ENCODE results near the gene PRB3. TPM values are rescaled to one million over a fixed set of nuclear protein-coding genes. Genes with fewer than 3 reads are reported as not detected.

PRB3 gene
- total RNA-seq (2011; cell fraction: chromatin; rRNA removed; ENCODE audit: low replicate concordance): not detected in 2 replicates
- not detected in 2 replicates for total RNA-seq (2011; cell fraction: nucleolus; rRNA removed)
- not detected in 2 replicates for total RNA-seq (2011; cell fraction: nucleoplasm; rRNA removed)
- total RNA-seq (2014; rRNA removed) (not detected in 2 replicates), total RNA-seq (2014; rRNA removed; fragmentation: Illumina TruSeq; extraction: Trizol) (not detected in 2 replicates), total RNA-seq (2015; rRNA removed; fragmentation: Illumina TruSeq; extraction: Trizol) (not detected in 2 replicates), total RNA-seq (2021) (not detected in 2 replicates), polyA plus RNA-seq (2011; rRNA removed) (not detected in 2 replicates), polyA plus RNA-seq (2014; fragmentation: Illumina TruSeq; extraction: Trizol) (not detected in 2 replicates), polyA plus RNA-seq (2014; fragmentation: Nextera tagmentation; extraction: Ambion mirVana) (not detected), polyA plus RNA-seq (2014; rRNA removed) (0.07 TPM in 1 of 2 replicates, not detected in the other), polyA minus RNA-seq (2011; rRNA and poly(A)+ RNA removed) (not detected in 2 replicates), Bru-seq, nascent RNA (not detected), BruChase-seq, experiment 1, labeled RNA remaining after a 2-hour chase (percentile 24 among the genes with signal in this experiment), BruChase-seq, experiment 2, labeled RNA remaining after a 6-hour chase (not detected)
- not detected in 2 replicates for polyA plus RNA-seq (2011; cell fraction: cytosol; rRNA removed)
- not detected in 2 replicates for polyA plus RNA-seq (2011; cell fraction: nucleus; rRNA removed)
- polyA plus RNA-seq (2012): 0.29 TPM in 1 of 2 replicates, not detected in the other
- polyA minus RNA-seq (2011; cell fraction: cytosol; rRNA and poly(A)+ RNA removed): not detected in 2 replicates
- not detected in 2 replicates for polyA minus RNA-seq (2011; cell fraction: nucleus; rRNA and poly(A)+ RNA removed)
- long read RNA-seq, experiment 1: 0 reads
- long read RNA-seq, experiment 2: 0 reads
- long read RNA-seq, experiment 3: 0 reads

GRCh38 chr12:11269607-11270006, at the start of gene PRB3:
Gene PRB3, minus strand, starts transcription at chr12:11269707. Its CDS starts 38 bp downstream, at chr12:11269669.
- FAIRE-seq: no peak
- TF ChIP-seq HDAC8 (tag; IDR thresholded peaks at IDR 0.05) (no peak), ZNF408 (CRISPR knock-in tag; IDR thresholded peaks at IDR 0.05; ENCODE audit: low read depth) (no peak), ARNT (IDR thresholded peaks at IDR 0.05) (no peak), HINFP (tag; conservative IDR thresholded peaks at IDR 0.05; ENCODE audit: low read depth) (no peak), ARID3B (CRISPR knock-in tag; IDR thresholded peaks at IDR 0.05; ENCODE audit: borderline replicate concordance) (no peak), EWSR1 (IDR thresholded peaks at IDR 0.05; ENCODE audit: borderline replicate concordance, low read depth, partially characterized antibody) (no peak), MED1 (CRISPR knock-in tag; IDR thresholded peaks at IDR 0.05; ENCODE audit: borderline replicate concordance) (no peak), ZNF699 (CRISPR knock-in tag; IDR thresholded peaks at IDR 0.05; ENCODE audit: insufficient replicate concordance) (no peak), FOSL1 (tag; conservative IDR thresholded peaks at IDR 0.05) (no peak), RUNX1 (IDR thresholded peaks at IDR 0.05; ENCODE audit: low read depth) (no peak), ZNF584 (CRISPR knock-in tag; IDR thresholded peaks at IDR 0.05; ENCODE audit: low read depth) (no peak), TEAD4 (IDR thresholded peaks at IDR 0.05; ENCODE audit: low read length) (no peak), TEAD4 (CRISPR knock-in tag; IDR thresholded peaks at IDR 0.05; ENCODE audit: borderline replicate concordance) (no peak), MCM5 (IDR thresholded peaks at IDR 0.05; ENCODE audit: low read depth) (no peak), SFPQ (IDR thresholded peaks at IDR 0.05; ENCODE audit: low read depth, low read length) (no peak)

More at GRCh38 chr12:11269607-11270006, at the start of gene PRB3:
- DNase-seq (ENCODE audit: extremely low read depth in 1 of 4, low spot score in 3 of 4) (no peak), ATAC-seq (no peak)
- H3K36me3 ChIP-seq (ENCODE audit: control insufficient read depth, insufficient read depth, low read length): no peaks in the 10 kb centered on the region
- ChIA-PET POLR2A (no interaction called here), CTCF (ENCODE audit: low intra/inter-chr PET ratio) (no interaction called here)
- no peaks in the 10 kb centered on the region for H3K9me1 ChIP-seq (ENCODE audit: control insufficient read depth, insufficient read depth, low read length)
- no peaks in the 10 kb centered on the region for H3K27me3 ChIP-seq (ENCODE audit: control insufficient read depth in 2 of 2, insufficient read depth in 2 of 2, low read length in 2 of 2)
- no TSS peak for BruUV-seq (replicated peaks)
- no peak within 1 kb of the TSS for H3K4me2 ChIP-seq (ENCODE audit: insufficient read depth, low read length)
- H3K4me3 ChIP-seq: no peak within 1 kb of the TSS
- WGBS (ENCODE audit: insufficient coverage, low coverage, missing lambda C conversion rate): 0% methylated on average over 3 of the region's 3 CpGs
- no peak within 1 kb of the TSS for H3K27ac ChIP-seq (ENCODE audit: extremely low read depth, low read depth, low read length)
- in situ Hi-C loops (cut with MboI) (no loop called here), intact Hi-C loops (cut with micrococcal nuclease) (no loop called here)
- H4K20me1 ChIP-seq (replicated peaks; ENCODE audit: control insufficient read depth, insufficient read depth, low read length): no peaks in the 10 kb centered on the region
- H3K9me3 ChIP-seq (replicated peaks; ENCODE audit: control insufficient read depth, insufficient read depth, low read depth, low read length): no peaks in the 10 kb centered on the region
- no peaks in the 10 kb centered on the region for H3K79me2 ChIP-seq (ENCODE audit: control insufficient read depth, insufficient read depth, low read length)
- no peaks in the 10 kb centered on the region for H3K4me1 ChIP-seq (replicated peaks in 1 of 2; ENCODE audit: control insufficient read depth in 2 of 2, insufficient read depth in 2 of 2, low read length in 2 of 2)
- H3K9ac ChIP-seq (ENCODE audit: insufficient read depth in 1 of 2, low read depth in 2 of 2, low read length in 2 of 2): no peak within 1 kb of the TSS
- H2AFZ ChIP-seq (ENCODE audit: low read depth, low read length): no peak within 1 kb of the TSS

Data from K562 (cell line).